Suppressor macrophage treated with lipopolysaccharide for 4 hours (primary cell): ENCODE measurements around the gene PRIMPOL.
"Not testable (repeated sequence)": the region's sequence is repeated elsewhere in the genome, so short reads cannot be mapped to it uniquely, and the experiment has no call there.

Source experiments
- DNase-seq: peaks from one replicate; pipeline ENCODE4 v3.0.0-alpha.2; 2020

Gene PRIMPOL

GRCh38 chr4:184721254-184721653, 71.7 kb downstream of the PRIMPOL start:
- no peak for DNase-seq

GRCh38 chr4:184722798-184723197, 73.3 kb downstream of the PRIMPOL start:
- no peak for DNase-seq

GRCh38 chr4:184727430-184727829, 77.9 kb downstream of the PRIMPOL start:
- DNase-seq = peak; percentile 16

- DNase-seq = no peak
Observed at GRCh38 chr4:184728858-184729257, 79.3 kb downstream of the PRIMPOL start.

- DNase-seq = no peak
Observed at GRCh38 chr4:184729946-184730345, 80.4 kb downstream of the PRIMPOL start.

GRCh38 chr4:184731056-184731455, 81.5 kb downstream of the PRIMPOL start:
- DNase-seq = no peak

- DNase-seq = no peak
Observed at GRCh38 chr4:184732126-184732525, 82.6 kb downstream of the PRIMPOL start.

GRCh38 chr4:184733654-184734524, 84.4 kb downstream of the PRIMPOL start, which contains the start of gene CENPU:
Gene CENPU (minus strand): TSS chr4:184734096. CDS start chr4:184734062, 34 bp downstream.
- peak; percentile 96 for DNase-seq

- no peak for DNase-seq
Observed at GRCh38 chr4:184734758-184735157, 85.2 kb downstream of the PRIMPOL start.

- DNase-seq = peak; percentile 63
Observed at GRCh38 chr4:184739575-184739974, 90.0 kb downstream of the PRIMPOL start.

- DNase-seq = no peak
Observed at GRCh38 chr4:184740980-184741391, 91.4 kb downstream of the PRIMPOL start.

GRCh38 chr4:184741651-184742050, 92.1 kb downstream of the PRIMPOL start:
- not testable (repeated sequence) for DNase-seq

- DNase-seq = no peak
Observed at GRCh38 chr4:184743650-184744049, 94.1 kb downstream of the PRIMPOL start.

GRCh38 chr4:184744236-184744635, 94.7 kb downstream of the PRIMPOL start:
- DNase-seq = peak; percentile 30
